SK-N-SH treated with all-trans-retinoic acid at 6 μM for 48 hours (cell line): ENCODE data around the gene LSS.

Source experiments
- BACH2 ChIP-seq: fragments of 250-450 bp; sonication (Bioruptor Pico); IDR thresholded peaks from 2 replicates; pipeline ENCODE4 v1.9.0; 2021; ENCODE audit warnings: mild to moderate bottlenecking, borderline replicate concordance
- OSR1 ChIP-seq: fragments of 250-450 bp; sonication (Bioruptor Pico); IDR thresholded peaks from 2 replicates; pipeline ENCODE4 v1.8.0; 2022; ENCODE audit warnings: moderate library complexity, mild to moderate bottlenecking, inconsistent platforms
- RARB ChIP-seq: fragments of 250-450 bp; sonication (Bioruptor Pico); IDR thresholded peaks from 2 replicates; pipeline ENCODE4 v1.8.0; 2021; ENCODE audit warnings: mild to moderate bottlenecking, moderate library complexity
- SNAI2 ChIP-seq: fragments of 250-450 bp; sonication (Bioruptor Pico); IDR thresholded peaks from 2 replicates; pipeline ENCODE4 v1.5.0; 2020; ENCODE audit warnings: mild to moderate bottlenecking, moderate library complexity
- TCF4 ChIP-seq: fragments of 250-450 bp; sonication (Bioruptor Pico); IDR thresholded peaks from 2 replicates; pipeline ENCODE4 v1.8.0; 2021; ENCODE audit warnings: mild to moderate bottlenecking, moderate library complexity, borderline replicate concordance
- ZFP30 ChIP-seq: fragments of 450-650 bp; formaldehyde crosslinking; IDR thresholded peaks from 2 replicates; pipeline ENCODE4 v1.5.0; 2022; ENCODE audit warnings: mild to moderate bottlenecking, moderate library complexity
- ZNF565 ChIP-seq: fragments of 450-650 bp; formaldehyde crosslinking; conservative IDR thresholded peaks from 2 replicates; pipeline ENCODE4 v1.5.0; 2020; ENCODE audit warnings: low read depth, mild to moderate bottlenecking, moderate library complexity
- TF ChIP-seq, protein P1 (sequence below): fragments of 250-450 bp; sonication (Bioruptor Pico); IDR thresholded peaks from 2 replicates; pipeline ENCODE4 v1.8.0; 2020; ENCODE audit warnings: mild to moderate bottlenecking, moderate library complexity, borderline replicate concordance
- TF ChIP-seq, protein P2 (sequence below): fragments of 250-450 bp; sonication (Bioruptor Pico); IDR thresholded peaks from 2 replicates; pipeline ENCODE4 v1.8.0; 2021; ENCODE audit warnings: low read depth, mild to moderate bottlenecking, moderate library complexity, borderline replicate concordance
- TF ChIP-seq, protein P3 (sequence below): fragments of 250-450 bp; sonication (Bioruptor Pico); IDR thresholded peaks from 2 replicates; pipeline ENCODE4 v1.5.1; 2021; ENCODE audit warnings: mild to moderate bottlenecking, moderate library complexity
- TF ChIP-seq, protein P4 (sequence below): fragments of 250-450 bp; sonication (Bioruptor Pico); IDR thresholded peaks from 2 replicates; pipeline ENCODE4 v1.5.1; 2020; ENCODE audit warnings: low read depth, mild to moderate bottlenecking, moderate library complexity

DNA sequence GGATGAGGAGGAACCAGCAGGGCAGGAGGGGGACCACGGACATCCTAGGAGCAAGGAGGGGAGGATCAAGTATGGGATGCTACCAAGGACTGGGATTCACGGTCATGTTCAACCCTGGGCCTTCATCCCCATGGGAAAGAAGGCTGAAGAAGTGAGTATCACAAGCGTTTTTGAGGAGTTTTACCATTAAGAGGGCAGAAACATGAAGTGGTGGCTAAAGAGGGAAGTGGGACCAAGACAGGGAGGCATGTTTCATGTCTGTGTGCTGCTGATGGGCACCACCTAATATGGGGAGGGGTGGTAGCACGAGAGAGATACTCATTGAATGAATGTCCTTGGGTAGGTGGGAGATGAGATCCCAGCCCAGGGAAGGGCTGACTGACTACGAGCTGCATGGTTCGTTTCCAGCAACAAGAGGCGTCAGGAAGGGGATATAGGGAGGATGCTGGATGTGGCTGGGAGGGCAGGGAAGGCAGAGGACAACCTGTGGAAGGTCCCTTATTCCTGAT lies 11.3 kb upstream of the LSS start:
- TF ChIP-seq, protein P1, sequence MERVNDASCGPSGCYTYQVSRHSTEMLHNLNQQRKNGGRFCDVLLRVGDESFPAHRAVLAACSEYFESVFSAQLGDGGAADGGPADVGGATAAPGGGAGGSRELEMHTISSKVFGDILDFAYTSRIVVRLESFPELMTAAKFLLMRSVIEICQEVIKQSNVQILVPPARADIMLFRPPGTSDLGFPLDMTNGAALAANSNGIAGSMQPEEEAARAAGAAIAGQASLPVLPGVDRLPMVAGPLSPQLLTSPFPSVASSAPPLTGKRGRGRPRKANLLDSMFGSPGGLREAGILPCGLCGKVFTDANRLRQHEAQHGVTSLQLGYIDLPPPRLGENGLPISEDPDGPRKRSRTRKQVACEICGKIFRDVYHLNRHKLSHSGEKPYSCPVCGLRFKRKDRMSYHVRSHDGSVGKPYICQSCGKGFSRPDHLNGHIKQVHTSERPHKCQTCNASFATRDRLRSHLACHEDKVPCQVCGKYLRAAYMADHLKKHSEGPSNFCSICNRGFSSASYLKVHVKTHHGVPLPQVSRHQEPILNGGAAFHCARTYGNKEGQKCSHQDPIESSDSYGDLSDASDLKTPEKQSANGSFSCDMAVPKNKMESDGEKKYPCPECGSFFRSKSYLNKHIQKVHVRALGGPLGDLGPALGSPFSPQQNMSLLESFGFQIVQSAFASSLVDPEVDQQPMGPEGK (CRISPR knock-in tag) = no peak
- TF ChIP-seq OSR1 (CRISPR knock-in tag) (no peak), BACH2 (CRISPR knock-in tag) (no peak), RARB (CRISPR knock-in tag) (no peak), ZNF565 (CRISPR knock-in tag) (no peak), TCF4 (CRISPR knock-in tag) (no peak), ZFP30 (CRISPR knock-in tag) (no peak), SNAI2 (CRISPR knock-in tag) (no peak)
- TF ChIP-seq, protein P2, sequence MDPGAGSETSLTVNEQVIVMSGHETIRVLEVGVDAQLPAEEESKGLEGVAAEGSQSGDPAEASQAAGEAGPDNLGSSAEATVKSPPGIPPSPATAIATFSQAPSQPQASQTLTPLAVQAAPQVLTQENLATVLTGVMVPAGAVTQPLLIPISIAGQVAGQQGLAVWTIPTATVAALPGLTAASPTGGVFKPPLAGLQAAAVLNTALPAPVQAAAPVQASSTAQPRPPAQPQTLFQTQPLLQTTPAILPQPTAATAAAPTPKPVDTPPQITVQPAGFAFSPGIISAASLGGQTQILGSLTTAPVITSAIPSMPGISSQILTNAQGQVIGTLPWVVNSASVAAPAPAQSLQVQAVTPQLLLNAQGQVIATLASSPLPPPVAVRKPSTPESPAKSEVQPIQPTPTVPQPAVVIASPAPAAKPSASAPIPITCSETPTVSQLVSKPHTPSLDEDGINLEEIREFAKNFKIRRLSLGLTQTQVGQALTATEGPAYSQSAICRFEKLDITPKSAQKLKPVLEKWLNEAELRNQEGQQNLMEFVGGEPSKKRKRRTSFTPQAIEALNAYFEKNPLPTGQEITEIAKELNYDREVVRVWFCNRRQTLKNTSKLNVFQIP (CRISPR knock-in tag) = no peak
- TF ChIP-seq, protein P3, sequence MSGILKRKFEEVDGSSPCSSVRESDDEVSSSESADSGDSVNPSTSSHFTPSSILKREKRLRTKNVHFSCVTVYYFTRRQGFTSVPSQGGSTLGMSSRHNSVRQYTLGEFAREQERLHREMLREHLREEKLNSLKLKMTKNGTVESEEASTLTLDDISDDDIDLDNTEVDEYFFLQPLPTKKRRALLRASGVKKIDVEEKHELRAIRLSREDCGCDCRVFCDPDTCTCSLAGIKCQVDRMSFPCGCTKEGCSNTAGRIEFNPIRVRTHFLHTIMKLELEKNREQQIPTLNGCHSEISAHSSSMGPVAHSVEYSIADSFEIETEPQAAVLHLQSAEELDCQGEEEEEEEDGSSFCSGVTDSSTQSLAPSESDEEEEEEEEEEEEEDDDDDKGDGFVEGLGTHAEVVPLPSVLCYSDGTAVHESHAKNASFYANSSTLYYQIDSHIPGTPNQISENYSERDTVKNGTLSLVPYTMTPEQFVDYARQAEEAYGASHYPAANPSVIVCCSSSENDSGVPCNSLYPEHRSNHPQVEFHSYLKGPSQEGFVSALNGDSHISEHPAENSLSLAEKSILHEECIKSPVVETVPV (CRISPR knock-in tag) = no peak
- TF ChIP-seq, protein P4, sequence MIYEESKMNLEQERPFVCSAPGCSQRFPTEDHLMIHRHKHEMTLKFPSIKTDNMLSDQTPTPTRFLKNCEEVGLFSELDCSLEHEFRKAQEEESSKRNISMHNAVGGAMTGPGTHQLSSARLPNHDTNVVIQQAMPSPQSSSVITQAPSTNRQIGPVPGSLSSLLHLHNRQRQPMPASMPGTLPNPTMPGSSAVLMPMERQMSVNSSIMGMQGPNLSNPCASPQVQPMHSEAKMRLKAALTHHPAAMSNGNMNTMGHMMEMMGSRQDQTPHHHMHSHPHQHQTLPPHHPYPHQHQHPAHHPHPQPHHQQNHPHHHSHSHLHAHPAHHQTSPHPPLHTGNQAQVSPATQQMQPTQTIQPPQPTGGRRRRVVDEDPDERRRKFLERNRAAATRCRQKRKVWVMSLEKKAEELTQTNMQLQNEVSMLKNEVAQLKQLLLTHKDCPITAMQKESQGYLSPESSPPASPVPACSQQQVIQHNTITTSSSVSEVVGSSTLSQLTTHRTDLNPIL (CRISPR knock-in tag) = no peak
